GM18951 (cell line): ENCODE measurements around the gene STIMATE.

Experiments
- POLR2A ChIP-seq: IDR thresholded peaks from 4 replicates; pipeline ENCODE4 v1.6.1; 2011; ENCODE audit warnings: mild to moderate bottlenecking; ENCODE audit not compliant: insufficient read length, insufficient read depth; ENCODE audit errors: extremely low read depth
- in situ Hi-C: fragments of 300-500 bp; cut with MboI; formaldehyde crosslinking; loops from one replicate; pipeline ENCODE4 v1.12.0; 2022; ENCODE audit warnings: low sequenced_read_pairs, mixed read lengths, inconsistent platforms; ENCODE audit not compliant: unreplicated experiment

Gene STIMATE

GRCh38 chr3:52801839-52802238 lies 95.5 kb downstream of the STIMATE start:
- in situ Hi-C loops, result no loop called here
- no peak for TF ChIP-seq POLR2A

GRCh38 chr3:52800079-52800478 lies 97.3 kb downstream of the STIMATE start:
- TF ChIP-seq POLR2A, result no peak
- in situ Hi-C loops, result no loop called here

- no peak for TF ChIP-seq POLR2A
- in situ Hi-C loops, result no loop called here
Observed at GRCh38 chr3:52798978-52799476, 98.3 kb downstream of the STIMATE start.

GRCh38 chr3:52798376-52798977 lies 98.9 kb downstream of the STIMATE start:
- no peak for TF ChIP-seq POLR2A
- in situ Hi-C loops, result no loop called here

GRCh38 chr3:52796411-52796810 lies 100.9 kb downstream of the STIMATE start:
- in situ Hi-C loops, result no loop called here
- no peak for TF ChIP-seq POLR2A

- TF ChIP-seq POLR2A, result no peak
- in situ Hi-C loops, result no loop called here
Observed at GRCh38 chr3:52795298-52795900, 101.9 kb downstream of the STIMATE start.

- no peak for TF ChIP-seq POLR2A
- in situ Hi-C loops, result no loop called here
Observed at GRCh38 chr3:52794612-52795099, 102.7 kb downstream of the STIMATE start, which contains the start of gene ITIH3. TSS of gene ITIH3 (plus strand) at chr3:52794796. CDS start at chr3:52794804, 8 bp downstream.

GRCh38 chr3:52793702-52794611 lies 103.4 kb downstream of the STIMATE start:
- no peak for TF ChIP-seq POLR2A
- in situ Hi-C loops, result no loop called here

GRCh38 chr3:52792961-52793695 lies 104.2 kb downstream of the STIMATE start:
- no peak for TF ChIP-seq POLR2A
- in situ Hi-C loops, result no loop called here

GRCh38 chr3:52792413-52792812 lies 104.9 kb downstream of the STIMATE start:
- no peak for TF ChIP-seq POLR2A
- in situ Hi-C loops, result no loop called here

GRCh38 chr3:52791928-52792327 lies 105.4 kb downstream of the STIMATE start:
- TF ChIP-seq POLR2A, result no peak
- in situ Hi-C loops, result no loop called here

GRCh38 chr3:52791366-52791765 lies 106.0 kb downstream of the STIMATE start:
- in situ Hi-C loops, result no loop called here

GRCh38 chr3:52790741-52791140 lies 106.6 kb downstream of the STIMATE start:
- in situ Hi-C loops, result no loop called here
- no peak for TF ChIP-seq POLR2A

More at GRCh38 chr3:52791366-52791765, 106.0 kb downstream of the STIMATE start:
- no peak for TF ChIP-seq POLR2A

- TF ChIP-seq POLR2A, result no peak
- in situ Hi-C loops, result no loop called here
Observed at GRCh38 chr3:52790337-52790736, 107.0 kb downstream of the STIMATE start.
